ENCODE results near the gene NWD2.

NWD2 gene

DNA sequence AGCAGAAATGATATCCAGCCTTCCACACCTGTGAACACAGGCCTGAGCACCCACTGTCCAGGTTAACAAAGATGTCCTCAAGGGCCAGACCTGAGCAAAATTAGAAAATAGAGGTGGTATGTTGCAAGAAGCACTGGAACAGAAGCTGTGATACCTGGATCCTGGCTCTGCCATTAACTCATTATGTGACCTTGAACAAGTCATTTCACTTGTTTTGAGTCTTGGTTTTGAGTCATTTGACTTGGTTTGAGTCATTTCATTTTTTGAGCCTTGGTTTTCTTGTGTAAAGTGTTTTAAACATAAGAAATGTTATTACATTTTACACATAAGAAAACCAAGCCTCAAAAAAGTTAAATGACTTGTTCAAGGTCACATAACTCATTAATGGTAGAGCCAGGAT is 2.9 kb upstream of the NWD2 start:
- CTCF ChIA-PET = no interaction called here
- Histone ChIP-seq H3K4me1 (ENCODE audit: control insufficient read depth, insufficient read depth, low read length) (no peaks in the 10 kb centered on the region), H3K36me3 (ENCODE audit: control insufficient read depth in 2 of 2, insufficient read depth in 1 of 2, low read length in 2 of 2) (no peaks in the 10 kb centered on the region), H3K9me3 (ENCODE audit: control insufficient read depth, insufficient read depth, low read depth, low read length) (no peaks in the 10 kb centered on the region), H3K27ac (ENCODE audit: extremely low read depth, low read depth, low read length) (no peak overlapping the region), H3K4me3 (ENCODE audit: low read depth, low read length) (no peak overlapping the region)
- TF ChIP-seq ZSCAN16 (tag by site-specific recombination; IDR thresholded peaks at IDR 0.05) (no peak), YY1 (tag by site-specific recombination; IDR thresholded peaks at IDR 0.05) (no peak), ZBTB1 (tag by site-specific recombination; IDR thresholded peaks at IDR 0.05) (no peak), ZNF140 (tag by site-specific recombination; IDR thresholded peaks at IDR 0.05) (no peak), GLI4 (tag by site-specific recombination; IDR thresholded peaks at IDR 0.05) (no peak), ZNF423 (tag by site-specific recombination; IDR thresholded peaks at IDR 0.05) (no peak)
- POLR2A ChIA-PET = no interaction called here

DNA sequence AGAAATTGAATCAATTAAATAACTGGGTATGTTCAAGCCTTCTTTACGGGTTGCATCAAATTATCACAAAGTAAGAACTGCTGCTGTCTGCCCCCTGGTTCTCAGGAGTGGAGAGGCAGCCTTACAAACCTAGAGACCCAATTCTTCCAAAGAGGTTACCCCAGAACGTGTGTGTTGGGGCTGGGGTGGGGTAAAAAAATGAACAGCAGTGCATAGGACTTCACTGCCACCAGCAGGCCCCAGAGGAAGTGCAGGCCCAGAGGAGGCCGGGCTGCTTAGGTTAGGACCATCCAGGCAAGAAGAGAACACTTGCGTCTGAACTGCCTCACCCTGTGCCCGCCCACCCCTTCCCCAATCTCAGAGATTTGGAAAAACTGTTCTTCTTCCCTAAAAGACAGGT is 1.5 kb upstream of the NWD2 start:
- ChIA-PET CTCF (interaction anchor here (0.7 kb wide), 1 partner anchor 95 kb away, joined by 3 read pairs; no protein-coding TSS in a partner anchor), POLR2A (no interaction called here)
- Histone ChIP-seq H3K36me3 (ENCODE audit: control insufficient read depth in 2 of 2, insufficient read depth in 1 of 2, low read length in 2 of 2) (no peaks in the 10 kb centered on the region), H3K4me1 (ENCODE audit: control insufficient read depth, insufficient read depth, low read length) (no peaks in the 10 kb centered on the region), H3K4me3 (ENCODE audit: low read depth, low read length) (no peak overlapping the region), H3K9me3 (ENCODE audit: control insufficient read depth, insufficient read depth, low read depth, low read length) (no peaks in the 10 kb centered on the region), H3K27ac (ENCODE audit: extremely low read depth, low read depth, low read length) (no peak overlapping the region)
- TF ChIP-seq ZSCAN16 (tag by site-specific recombination; IDR thresholded peaks at IDR 0.05) = no peak
- TF ChIP-seq ZNF623 (tag by site-specific recombination; IDR thresholded peaks at IDR 0.05) = no peak
- TF ChIP-seq ZNF169 (tag by site-specific recombination; IDR thresholded peaks at IDR 0.05) = no peak
- no peak for TF ChIP-seq ZNF768 (tag by site-specific recombination; IDR thresholded peaks at IDR 0.05)
- TF ChIP-seq MZF1 (tag by site-specific recombination; IDR thresholded peaks at IDR 0.05; ENCODE audit: borderline replicate concordance) = no peak
- TF ChIP-seq BCL11B (tag by site-specific recombination; IDR thresholded peaks at IDR 0.05; ENCODE audit: low read depth) = no peak
- no peak for TF ChIP-seq ZNF843 (tag by site-specific recombination; IDR thresholded peaks at IDR 0.05)
- no peak for TF ChIP-seq ZBTB17 (tag by site-specific recombination; IDR thresholded peaks at IDR 0.05)
- TF ChIP-seq, protein P1, sequence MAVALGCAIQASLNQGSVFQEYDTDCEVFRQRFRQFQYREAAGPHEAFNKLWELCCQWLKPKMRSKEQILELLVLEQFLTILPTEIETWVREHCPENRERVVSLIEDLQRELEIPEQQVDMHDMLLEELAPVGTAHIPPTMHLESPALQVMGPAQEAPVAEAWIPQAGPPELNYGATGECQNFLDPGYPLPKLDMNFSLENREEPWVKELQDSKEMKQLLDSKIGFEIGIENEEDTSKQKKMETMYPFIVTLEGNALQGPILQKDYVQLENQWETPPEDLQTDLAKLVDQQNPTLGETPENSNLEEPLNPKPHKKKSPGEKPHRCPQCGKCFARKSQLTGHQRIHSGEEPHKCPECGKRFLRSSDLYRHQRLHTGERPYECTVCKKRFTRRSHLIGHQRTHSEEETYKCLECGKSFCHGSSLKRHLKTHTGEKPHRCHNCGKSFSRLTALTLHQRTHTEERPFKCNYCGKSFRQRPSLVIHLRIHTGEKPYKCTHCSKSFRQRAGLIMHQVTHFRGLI (tag by site-specific recombination; IDR thresholded peaks at IDR 0.05) = no peak
- TF ChIP-seq IKZF3 (tag by site-specific recombination; IDR thresholded peaks at IDR 0.05) = no peak
- TF ChIP-seq ZNF571 (tag by site-specific recombination; IDR thresholded peaks at IDR 0.05) = no peak
- no peak for TF ChIP-seq MEIS1 (CRISPR knock-in tag; IDR thresholded peaks at IDR 0.05; ENCODE audit: borderline replicate concordance)
- no peak for TF ChIP-seq OSR2 (tag by site-specific recombination; IDR thresholded peaks at IDR 0.05)
- TF ChIP-seq, protein P2, sequence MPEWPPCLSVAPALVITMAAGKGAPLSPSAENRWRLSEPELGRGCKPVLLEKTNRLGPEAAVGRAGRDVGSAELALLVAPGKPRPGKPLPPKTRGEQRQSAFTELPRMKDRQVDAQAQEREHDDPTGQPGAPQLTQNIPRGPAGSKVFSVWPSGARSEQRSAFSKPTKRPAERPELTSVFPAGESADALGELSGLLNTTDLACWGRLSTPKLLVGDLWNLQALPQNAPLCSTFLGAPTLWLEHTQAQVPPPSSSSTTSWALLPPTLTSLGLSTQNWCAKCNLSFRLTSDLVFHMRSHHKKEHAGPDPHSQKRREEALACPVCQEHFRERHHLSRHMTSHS (tag by site-specific recombination; IDR thresholded peaks at IDR 0.05) = no peak

DNA sequence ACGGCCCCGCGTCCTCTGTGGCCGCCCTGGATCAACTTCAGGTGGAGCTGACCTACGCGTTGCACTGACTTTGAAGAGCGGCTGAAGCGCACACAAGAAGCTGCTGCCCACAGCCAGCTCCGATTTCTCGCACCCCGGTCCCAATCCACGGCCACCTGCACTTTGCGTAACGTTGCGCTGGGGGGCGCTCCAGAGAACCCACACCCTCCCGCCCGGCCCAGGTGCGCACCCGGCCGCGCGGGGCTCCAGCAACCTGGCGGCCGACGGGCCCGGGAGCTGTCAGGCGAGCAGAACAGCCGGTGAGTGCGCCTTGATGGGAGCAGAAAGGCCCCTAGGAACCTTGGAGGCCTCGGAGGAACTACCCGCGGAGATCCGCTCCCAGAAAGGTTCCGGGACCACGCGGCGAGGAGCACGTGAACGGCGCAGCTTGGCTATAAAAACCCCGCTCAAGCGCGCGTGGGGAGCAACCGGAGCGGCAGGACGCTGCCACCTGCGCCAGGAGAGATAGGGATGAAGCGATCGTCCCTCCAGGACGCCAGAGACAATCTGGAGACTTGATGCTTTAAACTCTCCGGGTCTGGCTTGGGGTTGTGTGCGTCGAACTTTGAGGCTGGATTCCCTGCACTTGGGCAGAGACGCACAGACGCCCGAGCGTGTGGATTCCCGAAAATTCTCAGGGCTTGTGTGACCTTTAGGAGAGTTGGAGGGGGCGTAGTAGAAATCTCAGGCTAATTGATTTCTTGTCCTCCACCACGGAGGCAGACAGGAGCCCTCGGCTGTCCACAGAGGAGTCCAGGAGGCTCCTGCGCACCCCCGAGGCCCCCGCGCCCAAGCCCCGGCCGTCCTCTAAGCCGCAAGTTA is 591 bp upstream of the NWD2 start:
- H3K4me3 ChIP-seq (ENCODE audit: low read depth, low read length) = peak overlapping the region; percentile 41
- ChIA-PET CTCF (interaction anchor here (0.7 kb wide), 1 partner anchor 233 kb away, joined by 3 read pairs; no protein-coding TSS in a partner anchor), POLR2A (no interaction called here)

More for the DNA sequence above, 591 bp upstream of the NWD2 start:
- TF ChIP-seq, protein P3, sequence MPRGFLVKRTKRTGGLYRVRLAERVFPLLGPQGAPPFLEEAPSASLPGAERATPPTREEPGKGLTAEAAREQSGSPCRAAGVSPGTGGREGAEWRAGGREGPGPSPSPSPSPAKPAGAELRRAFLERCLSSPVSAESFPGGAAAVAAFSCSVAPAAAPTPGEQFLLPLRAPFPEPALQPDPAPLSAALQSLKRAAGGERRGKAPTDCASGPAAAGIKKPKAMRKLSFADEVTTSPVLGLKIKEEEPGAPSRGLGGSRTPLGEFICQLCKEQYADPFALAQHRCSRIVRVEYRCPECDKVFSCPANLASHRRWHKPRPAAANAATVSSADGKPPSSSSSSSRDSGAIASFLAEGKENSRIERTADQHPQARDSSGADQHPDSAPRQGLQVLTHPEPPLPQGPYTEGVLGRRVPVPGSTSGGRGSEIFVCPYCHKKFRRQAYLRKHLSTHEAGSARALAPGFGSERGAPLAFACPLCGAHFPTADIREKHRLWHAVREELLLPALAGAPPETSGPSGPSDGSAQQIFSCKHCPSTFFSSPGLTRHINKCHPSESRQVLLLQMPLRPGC (tag by site-specific recombination; IDR thresholded peaks at IDR 0.05) = no peak
- no peak for TF ChIP-seq ZNF610 (tag by site-specific recombination; IDR thresholded peaks at IDR 0.05; ENCODE audit: borderline replicate concordance)
- no peaks in the 10 kb centered on the region for H3K9me3 ChIP-seq (ENCODE audit: control insufficient read depth, insufficient read depth, low read depth, low read length)
- no peaks in the 10 kb centered on the region for H3K36me3 ChIP-seq (ENCODE audit: control insufficient read depth in 2 of 2, insufficient read depth in 1 of 2, low read length in 2 of 2)
- no peaks in the 10 kb centered on the region for H3K4me1 ChIP-seq (ENCODE audit: control insufficient read depth, insufficient read depth, low read length)
- no peak overlapping the region for H3K27ac ChIP-seq (ENCODE audit: extremely low read depth, low read depth, low read length)
